Liver (tissue), 9 donors: Measurements from ENCODE around the gene RNF10. TPM values are rescaled to one million over a fixed set of nuclear protein-coding genes. Genes with fewer than 3 reads are reported as not detected.

Experiments used
- DNase-seq: peaks from one replicate; pipeline ENCODE4 v3.0.0-alpha.2; 2017; ENCODE audit warnings: low spot score
- H3K27ac ChIP-seq, 2 donors: one replicate each; pipeline ENCODE4 v1.7.0; 2013; ENCODE audit warnings: inconsistent platforms in 2 of 2, low read length in 2 of 2, control low read depth in 1 of 2, low read depth in 1 of 2, mild to moderate bottlenecking in 1 of 2
- H3K27me3 ChIP-seq, 4 donors: one replicate each; pipeline versions ENCODE4 v1.6.1 to v1.7.0; 2013; ENCODE audit warnings: low read length in 3 of 4, inconsistent platforms in 1 of 4, mild to moderate bottlenecking in 1 of 4, moderate library complexity in 1 of 4; ENCODE audit not compliant: control insufficient read depth in 4 of 4, insufficient read depth in 4 of 4
- H3K36me3 ChIP-seq, 4 donors: one replicate each; pipeline versions ENCODE4 v1.6.1 to v1.7.0; 2013; ENCODE audit warnings: low read length in 3 of 4, mild to moderate bottlenecking in 3 of 4, low read depth in 1 of 4, moderate library complexity in 1 of 4; ENCODE audit not compliant: control insufficient read depth in 4 of 4, insufficient read depth in 3 of 4
- H3K4me1 ChIP-seq, 4 donors: one replicate each; pipeline versions ENCODE4 v1.6.1 to v1.7.0; 2013; ENCODE audit warnings: low read length in 3 of 4, mild to moderate bottlenecking in 3 of 4, moderate library complexity in 1 of 4; ENCODE audit not compliant: control insufficient read depth in 4 of 4, insufficient read depth in 4 of 4
- H3K4me3 ChIP-seq, 3 donors: one replicate each; pipeline versions ENCODE4 v1.6.1 to v1.7.0; 2013; ENCODE audit warnings: low read length in 3 of 3, control low read depth in 1 of 3, low read depth in 1 of 3, mild to moderate bottlenecking in 1 of 3
- H3K9ac ChIP-seq, 2 donors: one replicate each; pipeline ENCODE4 v1.7.0; 2013; ENCODE audit warnings: low read length in 2 of 2, mild to moderate bottlenecking in 2 of 2, moderate library complexity in 2 of 2, control low read depth in 1 of 2, low read depth in 1 of 2
- H3K9me3 ChIP-seq, 4 donors: one replicate each; pipeline versions ENCODE4 v1.6.1 to v1.7.0; 2013; ENCODE audit warnings: low read length in 3 of 4; ENCODE audit not compliant: control insufficient read depth in 4 of 4
- CTCF ChIP-seq: fragments of 150-350 bp; IDR thresholded peaks from 2 replicates; pipeline ENCODE4 v1.5.1; 2017; ENCODE audit warnings: improper control_type of control experiment, low read depth, low read length; ENCODE audit not compliant: missing input control
- EGR1 ChIP-seq, 2 donors: IDR thresholded peaks; 2 replicates each; pipeline ENCODE4 v1.6.1; 2016 to 2018; ENCODE audit warnings: antibody characterized with exemption in 2 of 2, low read depth in 2 of 2
- FOXA1 ChIP-seq: IDR thresholded peaks from 2 replicates; pipeline ENCODE4 v1.6.1; 2016; ENCODE audit warnings: antibody characterized with exemption
- FOXA2 ChIP-seq: IDR thresholded peaks from 2 replicates; pipeline ENCODE4 v1.6.1; 2016; ENCODE audit warnings: antibody characterized with exemption
- GABPA ChIP-seq, 2 donors: IDR thresholded peaks in 1 of 2; conservative IDR thresholded peaks in 1 of 2; 2 replicates each; pipeline ENCODE4 v1.6.1; 2016; ENCODE audit warnings: antibody characterized with exemption in 2 of 2, mild to moderate bottlenecking in 1 of 2, moderate library complexity in 1 of 2
- HNF4A ChIP-seq, 2 donors: conservative IDR thresholded peaks; 2 replicates each; pipeline ENCODE4 v1.6.1; 2016; ENCODE audit warnings: antibody characterized with exemption in 2 of 2, mild to moderate bottlenecking in 2 of 2
- HNF4G ChIP-seq: IDR thresholded peaks from 2 replicates; pipeline ENCODE4 v1.6.1; 2016; ENCODE audit warnings: antibody characterized with exemption
- JUND ChIP-seq, 2 donors: IDR thresholded peaks; 2 replicates each; pipeline ENCODE4 v1.6.1; 2016; ENCODE audit warnings: antibody characterized with exemption in 2 of 2
- MAX ChIP-seq: IDR thresholded peaks from 2 replicates; pipeline ENCODE4 v1.6.1; 2016; ENCODE audit warnings: antibody characterized with exemption
- NR2F2 ChIP-seq: IDR thresholded peaks from 2 replicates; pipeline ENCODE4 v1.6.1; 2016; ENCODE audit warnings: antibody characterized with exemption
- RAD21 ChIP-seq, 2 donors: IDR thresholded peaks; 2 replicates each; pipeline ENCODE4 v1.6.1; 2016; ENCODE audit warnings: antibody characterized with exemption in 2 of 2, mild to moderate bottlenecking in 2 of 2
- RXRA ChIP-seq, 2 donors: IDR thresholded peaks; 2 replicates each; pipeline ENCODE4 v1.6.1; 2017 to 2018; ENCODE audit warnings: antibody characterized with exemption in 2 of 2, mild to moderate bottlenecking in 1 of 2
- SP1 ChIP-seq: IDR thresholded peaks from 2 replicates; pipeline ENCODE4 v1.6.1; 2018; ENCODE audit warnings: antibody characterized with exemption, mild to moderate bottlenecking
- TAF1 ChIP-seq: conservative IDR thresholded peaks from 2 replicates; pipeline ENCODE4 v1.6.1; 2016; ENCODE audit warnings: antibody characterized with exemption, mild to moderate bottlenecking
- YY1 ChIP-seq: IDR thresholded peaks from 2 replicates; pipeline ENCODE4 v1.6.1; 2016; ENCODE audit warnings: antibody characterized with exemption, mild to moderate bottlenecking
- WGBS: extraction: QIAGEN DNeasy Blood & Tissue Kit; methylation state at CpG from one replicate; pipeline ENCODE4 v1.1.7; 2013; 5-methylcytosine and 5-hydroxymethylcytosine counted together
- polyA plus RNA-seq, 2 donors: library from polyadenylated mRNA; stranded (reverse) in 1 of 2; unstranded in 1 of 2; fragments of 200-250 nt in 1 of 2; fragments of >200 nt in 1 of 2; fragmentation: Nextera tagmentation in 1 of 2; extraction: Ambion mirVana in 1 of 2; gene quantifications; one replicate each; pipeline versions ENCODE4 v1.2.1 to v1.2.3, GENCODE V29; 2013 to 2015
- total RNA-seq, 2 donors: library from RNA; depleted of rRNA; stranded (reverse); fragments of >200 nt; gene quantifications; one replicate each; pipeline ENCODE4 v1.2.3, GENCODE V29; 2014
- TF ChIP-seq, protein P1 (sequence below): IDR thresholded peaks from 2 replicates; pipeline ENCODE4 v1.6.1; 2016; ENCODE audit warnings: antibody characterized with exemption
- TF ChIP-seq, protein P2 (sequence below): IDR thresholded peaks from 2 replicates; pipeline ENCODE4 v1.6.1; 2016; ENCODE audit warnings: antibody characterized with exemption, mild to moderate bottlenecking
- TF ChIP-seq, protein P3 (sequence below): IDR thresholded peaks from 2 replicates; pipeline ENCODE4 v1.6.1; 2016; ENCODE audit warnings: antibody characterized with exemption
- donor health status: healthy.
- donor health status: healthy.
- donor health status: healthy.
- donor health status: healthy.
- donor health status: healthy.

RNF10 gene
- total and polyA plus RNA-seq, 4 donors = 48.0 to 157 (median 75.6) TPM

GRCh38 chr12:120620624-120621023, 86.5 kb downstream of the RNF10 start:
- H3K27me3 ChIP-seq = peaks cover 0 to 2% (median 0%) of the 10 kb centered on the region in 4 donors
- H3K9ac ChIP-seq = no peak overlapping the region
- H3K27ac ChIP-seq = no peak overlapping the region
- H3K9me3 ChIP-seq = no peaks in the 10 kb centered on the region
- DNase-seq = no peak
- no peaks in the 10 kb centered on the region for H3K4me1 ChIP-seq
- TF ChIP-seq, protein P1, sequence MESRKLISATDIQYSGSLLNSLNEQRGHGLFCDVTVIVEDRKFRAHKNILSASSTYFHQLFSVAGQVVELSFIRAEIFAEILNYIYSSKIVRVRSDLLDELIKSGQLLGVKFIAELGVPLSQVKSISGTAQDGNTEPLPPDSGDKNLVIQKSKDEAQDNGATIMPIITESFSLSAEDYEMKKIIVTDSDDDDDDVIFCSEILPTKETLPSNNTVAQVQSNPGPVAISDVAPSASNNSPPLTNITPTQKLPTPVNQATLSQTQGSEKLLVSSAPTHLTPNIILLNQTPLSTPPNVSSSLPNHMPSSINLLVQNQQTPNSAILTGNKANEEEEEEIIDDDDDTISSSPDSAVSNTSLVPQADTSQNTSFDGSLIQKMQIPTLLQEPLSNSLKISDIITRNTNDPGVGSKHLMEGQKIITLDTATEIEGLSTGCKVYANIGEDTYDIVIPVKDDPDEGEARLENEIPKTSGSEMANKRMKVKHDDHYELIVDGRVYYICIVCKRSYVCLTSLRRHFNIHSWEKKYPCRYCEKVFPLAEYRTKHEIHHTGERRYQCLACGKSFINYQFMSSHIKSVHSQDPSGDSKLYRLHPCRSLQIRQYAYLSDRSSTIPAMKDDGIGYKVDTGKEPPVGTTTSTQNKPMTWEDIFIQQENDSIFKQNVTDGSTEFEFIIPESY = no peak
- no peak for TF ChIP-seq RXRA (IDR thresholded peaks at IDR 0.05)
- no peak for TF ChIP-seq YY1
- no peak for TF ChIP-seq NR2F2
- TF ChIP-seq HNF4G = no peak
- no peak for TF ChIP-seq SP1
- TF ChIP-seq FOXA2 = no peak
- TF ChIP-seq, protein P2, sequence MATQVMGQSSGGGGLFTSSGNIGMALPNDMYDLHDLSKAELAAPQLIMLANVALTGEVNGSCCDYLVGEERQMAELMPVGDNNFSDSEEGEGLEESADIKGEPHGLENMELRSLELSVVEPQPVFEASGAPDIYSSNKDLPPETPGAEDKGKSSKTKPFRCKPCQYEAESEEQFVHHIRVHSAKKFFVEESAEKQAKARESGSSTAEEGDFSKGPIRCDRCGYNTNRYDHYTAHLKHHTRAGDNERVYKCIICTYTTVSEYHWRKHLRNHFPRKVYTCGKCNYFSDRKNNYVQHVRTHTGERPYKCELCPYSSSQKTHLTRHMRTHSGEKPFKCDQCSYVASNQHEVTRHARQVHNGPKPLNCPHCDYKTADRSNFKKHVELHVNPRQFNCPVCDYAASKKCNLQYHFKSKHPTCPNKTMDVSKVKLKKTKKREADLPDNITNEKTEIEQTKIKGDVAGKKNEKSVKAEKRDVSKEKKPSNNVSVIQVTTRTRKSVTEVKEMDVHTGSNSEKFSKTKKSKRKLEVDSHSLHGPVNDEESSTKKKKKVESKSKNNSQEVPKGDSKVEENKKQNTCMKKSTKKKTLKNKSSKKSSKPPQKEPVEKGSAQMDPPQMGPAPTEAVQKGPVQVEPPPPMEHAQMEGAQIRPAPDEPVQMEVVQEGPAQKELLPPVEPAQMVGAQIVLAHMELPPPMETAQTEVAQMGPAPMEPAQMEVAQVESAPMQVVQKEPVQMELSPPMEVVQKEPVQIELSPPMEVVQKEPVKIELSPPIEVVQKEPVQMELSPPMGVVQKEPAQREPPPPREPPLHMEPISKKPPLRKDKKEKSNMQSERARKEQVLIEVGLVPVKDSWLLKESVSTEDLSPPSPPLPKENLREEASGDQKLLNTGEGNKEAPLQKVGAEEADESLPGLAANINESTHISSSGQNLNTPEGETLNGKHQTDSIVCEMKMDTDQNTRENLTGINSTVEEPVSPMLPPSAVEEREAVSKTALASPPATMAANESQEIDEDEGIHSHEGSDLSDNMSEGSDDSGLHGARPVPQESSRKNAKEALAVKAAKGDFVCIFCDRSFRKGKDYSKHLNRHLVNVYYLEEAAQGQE = no peak
- no peak for TF ChIP-seq JUND (IDR thresholded peaks at IDR 0.05)
- no peak for TF ChIP-seq CTCF
- TF ChIP-seq, protein P3, sequence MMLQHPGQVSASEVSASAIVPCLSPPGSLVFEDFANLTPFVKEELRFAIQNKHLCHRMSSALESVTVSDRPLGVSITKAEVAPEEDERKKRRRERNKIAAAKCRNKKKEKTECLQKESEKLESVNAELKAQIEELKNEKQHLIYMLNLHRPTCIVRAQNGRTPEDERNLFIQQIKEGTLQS = no peak
- no peak for TF ChIP-seq MAX
- no peak for TF ChIP-seq RAD21 (IDR thresholded peaks at IDR 0.05)
- TF ChIP-seq GABPA (IDR thresholded peaks at IDR 0.05 in 1 of 2, conservative IDR thresholded peaks at IDR 0.05 in 1 of 2) = no peak
- TF ChIP-seq FOXA1 = no peak
- TF ChIP-seq HNF4A (conservative IDR thresholded peaks at IDR 0.05) = no peak
- TF ChIP-seq EGR1 (IDR thresholded peaks at IDR 0.05; ENCODE audit: low read depth in 2 of 2) = no peak
- no peak for TF ChIP-seq TAF1
- H3K4me3 ChIP-seq = no peak overlapping the region
- WGBS = 87% methylated on average over 2 of the region's 2 CpGs
- H3K36me3 ChIP-seq = no peaks in the 10 kb centered on the region
